ENCODE measurements around the gene BPGM. TPM values are rescaled to one million over a fixed set of nuclear protein-coding genes. Genes with fewer than 3 reads are reported as not detected.
"Not testable (repeated sequence)": the region's sequence is repeated elsewhere in the genome, so short reads cannot be mapped to it uniquely, and the experiment has no call there.

The BPGM gene
- total RNA-seq, 1 donor from 2014 or later: 13.2 TPM

DNA sequence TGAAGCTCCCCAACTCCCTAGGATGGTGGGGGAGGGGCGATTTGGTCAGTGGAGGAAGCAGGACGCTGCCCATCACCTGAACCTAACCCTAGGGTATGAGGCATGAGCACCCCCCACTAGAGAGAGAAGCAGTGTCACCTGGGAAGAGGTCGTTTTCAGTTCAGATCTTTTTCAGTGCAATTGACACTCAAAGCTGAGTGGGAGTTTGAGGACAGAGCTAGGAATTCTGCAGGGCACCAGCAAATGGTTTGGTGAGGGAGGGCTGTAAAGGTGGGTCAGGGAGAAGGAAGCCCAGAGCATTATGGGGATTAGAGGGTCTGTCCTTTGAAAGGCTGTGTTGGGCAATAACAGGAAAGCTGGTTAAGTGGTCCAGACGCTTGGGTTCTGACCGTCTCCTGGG is 10.9 kb downstream of the BPGM start:
- no peak for DNase-seq (ENCODE audit: low spot score)
- intact Hi-C loops (cut with DNase I): no loop called here

- intact Hi-C loops (cut with DNase I): no loop called here
- DNase-seq (ENCODE audit: low spot score): no peak
Measured at GRCh38 chr7:134660242-134660785, 13.7 kb downstream of the BPGM start.

- intact Hi-C loops (cut with DNase I): no loop called here
- no peak for DNase-seq (ENCODE audit: low spot score)
Measured at GRCh38 chr7:134660961-134661376, 14.3 kb downstream of the BPGM start.

GRCh38 chr7:134662166-134662870 is 15.7 kb downstream of the BPGM start:
- DNase-seq (ENCODE audit: low spot score): no peak
- intact Hi-C loops (cut with DNase I): no loop called here

DNA sequence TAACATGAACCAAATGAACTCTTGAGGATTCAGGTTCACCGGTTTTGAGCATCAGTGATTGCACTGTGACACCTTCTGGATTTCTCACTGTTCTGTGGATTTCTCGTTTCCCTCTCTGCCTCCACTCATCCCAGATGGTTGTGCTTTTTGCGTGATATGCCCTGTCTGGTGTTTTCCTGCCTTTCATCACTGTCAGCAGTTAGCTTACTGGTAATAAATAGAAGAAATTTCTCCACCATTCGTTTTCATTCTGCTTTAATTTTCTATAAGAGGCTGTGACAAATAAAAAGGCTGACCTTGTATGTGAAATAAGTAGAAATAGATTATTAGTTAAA is 16.2 kb downstream of the BPGM start:
- intact Hi-C loops (cut with DNase I): no loop called here
- no peak for DNase-seq (ENCODE audit: low spot score)

DNA sequence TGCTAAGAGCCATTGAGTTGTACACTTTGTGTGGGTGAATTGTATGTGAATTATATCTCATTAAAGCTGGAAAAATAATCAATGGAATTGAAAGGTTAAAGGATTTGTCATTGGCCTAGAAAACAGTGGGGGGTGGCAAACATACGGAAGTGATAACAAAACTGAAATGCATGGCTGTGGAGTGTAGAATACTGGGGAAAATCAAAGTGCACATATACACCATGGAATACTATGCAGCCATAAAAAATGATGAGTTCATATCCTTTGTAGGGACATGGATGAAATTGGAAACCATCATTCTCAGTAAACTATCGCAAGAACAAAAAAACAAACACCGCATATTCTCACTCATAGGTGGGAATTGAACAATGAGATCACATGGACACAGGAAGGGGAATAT is 18.4 kb downstream of the BPGM start:
- intact Hi-C loops (cut with DNase I): not testable (repeated sequence)

GRCh38 chr7:134667899-134668298 is 21.2 kb downstream of the BPGM start:
- DNase-seq (ENCODE audit: low spot score): no peak
- intact Hi-C loops (cut with DNase I): no loop called here

More for the DNA sequence above, 18.4 kb downstream of the BPGM start:
- DNase-seq (ENCODE audit: low spot score): not testable (repeated sequence)

DNA sequence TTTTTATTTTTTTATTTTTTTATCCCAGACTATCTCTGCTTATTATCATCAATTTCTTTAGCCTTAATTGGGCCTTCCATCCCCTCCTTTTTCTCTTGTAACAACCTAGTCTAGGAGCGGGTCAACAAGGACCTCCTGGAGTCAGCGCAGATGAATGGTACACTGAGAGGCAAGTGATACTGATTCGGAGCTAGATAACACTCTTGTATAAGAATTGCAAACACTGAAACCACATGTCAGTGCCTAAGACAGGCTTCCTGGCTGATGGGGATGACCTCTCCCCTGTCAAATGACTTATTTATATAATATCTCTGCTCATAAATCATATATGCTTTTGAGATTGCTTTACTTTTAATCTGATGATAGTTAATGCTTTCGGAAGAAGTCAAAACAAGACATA is 22.7 kb downstream of the BPGM start:
- DNase-seq (ENCODE audit: low spot score): no peak
- intact Hi-C loops (cut with DNase I): no loop called here

GRCh38 chr7:134669845-134670373 is 23.3 kb downstream of the BPGM start:
- no peak for DNase-seq (ENCODE audit: low spot score)

DNA sequence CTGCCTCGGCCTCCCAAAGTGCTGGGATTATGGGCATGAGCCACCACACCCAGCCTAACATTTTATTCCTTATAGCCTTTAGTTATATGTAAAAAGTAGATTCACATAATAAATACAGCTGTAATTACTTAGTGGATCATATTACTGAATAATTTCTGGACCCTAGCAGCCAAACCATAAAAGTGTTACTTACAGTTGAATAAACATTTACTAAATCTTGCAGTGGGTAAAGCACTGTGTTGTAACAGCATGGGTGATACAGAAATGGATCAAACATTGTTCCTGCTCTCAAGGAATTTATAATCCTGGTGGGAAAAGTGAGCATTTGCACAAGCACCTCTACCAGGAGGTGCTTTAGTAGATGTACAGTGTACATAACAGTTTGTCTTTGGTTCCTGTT is 25.0 kb downstream of the BPGM start:
- DNase-seq (ENCODE audit: low spot score): no peak
- intact Hi-C loops (cut with DNase I): no loop called here

More at GRCh38 chr7:134669845-134670373, 23.3 kb downstream of the BPGM start:
- intact Hi-C loops (cut with DNase I): no loop called here

GRCh38 chr7:134674424-134674823 is 27.8 kb downstream of the BPGM start:
- intact Hi-C loops (cut with DNase I): no loop called here
- DNase-seq (ENCODE audit: low spot score): no peak

DNA sequence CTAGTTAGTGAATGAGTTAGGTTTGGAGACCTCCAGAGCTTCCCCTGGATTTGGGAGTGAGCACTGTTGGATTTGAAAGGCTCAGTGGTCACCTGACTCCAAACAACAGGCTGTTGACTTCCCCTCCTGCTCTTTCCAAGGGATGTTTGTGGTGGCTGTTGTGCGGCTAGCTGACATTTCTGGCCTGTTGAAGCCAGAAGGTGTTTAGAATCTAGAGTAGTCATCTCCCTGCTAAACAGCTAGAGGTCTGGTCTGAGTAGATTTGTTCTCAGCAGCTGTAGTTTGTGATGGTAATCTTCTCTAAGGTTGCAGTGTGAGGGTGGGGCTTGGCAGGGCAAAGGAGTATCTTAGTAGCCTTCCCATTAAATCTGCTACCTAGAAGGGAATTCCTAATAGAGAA is 30.1 kb downstream of the BPGM start:
- intact Hi-C loops (cut with DNase I): no loop called here
- no peak for DNase-seq (ENCODE audit: low spot score)

DNA sequence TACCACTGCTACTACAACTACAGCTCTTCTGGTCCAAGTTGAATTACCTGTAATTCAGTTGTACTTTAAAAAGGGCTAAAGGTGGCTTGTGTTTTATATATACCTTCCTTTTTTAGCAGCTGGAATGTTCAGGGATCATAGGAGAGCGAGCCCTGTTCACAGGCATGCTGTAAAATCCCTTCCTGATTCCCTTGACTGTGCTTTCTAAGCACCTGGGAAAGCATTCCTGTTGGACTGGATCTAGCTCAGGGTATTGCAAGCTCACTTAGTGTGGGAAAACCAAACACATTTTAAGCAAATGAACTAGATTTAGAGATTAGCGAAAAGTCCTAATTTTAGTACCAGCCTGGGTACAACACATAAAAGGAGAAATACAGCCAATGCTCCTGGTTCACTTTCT is 31.5 kb downstream of the BPGM start:
- intact Hi-C loops (cut with DNase I): loop anchor here (2.0 kb wide), 1 partner anchor 37 kb away; no protein-coding TSS in a partner anchor
- DNase-seq (ENCODE audit: low spot score): no peak

- DNase-seq (ENCODE audit: low spot score): no peak
- intact Hi-C loops (cut with DNase I): loop anchor here (2.0 kb wide), 1 partner anchor 38 kb away; no protein-coding TSS in a partner anchor
Measured at GRCh38 chr7:134679006-134679405, 32.4 kb downstream of the BPGM start.

GRCh38 chr7:134684165-134684564 is 37.5 kb downstream of the BPGM start:
- intact Hi-C loops (cut with DNase I): no loop called here
- no peak for DNase-seq (ENCODE audit: low spot score)

DNA sequence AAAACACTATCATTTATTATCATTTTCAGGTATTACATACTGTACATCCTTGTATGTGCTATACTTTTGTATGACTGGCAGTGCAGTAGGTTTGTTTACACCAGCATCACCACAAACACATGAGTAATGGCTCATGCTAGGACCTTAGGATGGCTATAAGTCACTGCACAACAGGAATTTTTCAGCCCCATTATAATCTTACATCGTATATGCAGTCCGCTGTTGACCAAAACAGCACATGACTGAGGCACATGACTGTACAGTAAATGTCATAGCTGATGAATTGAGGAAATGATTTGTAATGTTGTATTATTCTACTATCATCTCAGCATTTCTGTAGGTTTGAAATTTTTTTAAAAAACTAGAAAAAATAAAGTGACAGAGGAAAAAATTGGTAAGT is 38.6 kb downstream of the BPGM start:
- intact Hi-C loops (cut with DNase I): loop anchor here (5.0 kb wide), 3 partner anchors 257 to 587 kb away; partner anchors contain the start of gene CYREN
- DNase-seq (ENCODE audit: low spot score): no peak

GRCh38 chr7:134686786-134687185 is 40.1 kb downstream of the BPGM start:
- DNase-seq (ENCODE audit: low spot score): no peak
- intact Hi-C loops (cut with DNase I): loop anchor here (5.0 kb wide), 3 partner anchors 256 to 586 kb away; partner anchors contain the start of gene CYREN

DNA sequence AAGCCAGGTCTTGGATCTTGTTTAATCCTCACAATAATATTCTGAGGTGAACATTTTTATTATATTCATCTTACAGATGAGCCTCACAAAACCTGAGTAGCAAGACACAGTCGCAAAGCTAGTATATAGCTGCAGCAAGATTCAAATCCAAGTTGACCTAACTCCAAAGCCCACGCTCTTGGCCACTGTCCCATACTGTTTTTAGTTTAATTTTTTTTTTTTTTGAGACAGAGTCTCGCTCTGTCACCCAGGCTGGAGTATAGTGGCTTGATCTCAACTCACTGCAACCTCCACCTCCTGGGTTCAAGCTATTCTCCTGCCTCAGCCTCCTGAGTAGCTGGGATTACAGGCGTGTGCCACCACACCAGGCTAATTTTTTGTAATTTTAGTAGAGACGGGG is 42.9 kb downstream of the BPGM start:
- not testable (repeated sequence) for DNase-seq (ENCODE audit: low spot score)
- intact Hi-C loops (cut with DNase I): loop anchor here (5.0 kb wide), 3 partner anchors 253 to 583 kb away; partner anchors contain the start of gene CYREN

GRCh38 chr7:134690016-134690415 is 43.4 kb downstream of the BPGM start:
- DNase-seq (ENCODE audit: low spot score): no peak
- intact Hi-C loops (cut with DNase I): loop anchor here (5.0 kb wide), 4 partner anchors 42 to 267 kb away; no protein-coding TSS in a partner anchor

DNA sequence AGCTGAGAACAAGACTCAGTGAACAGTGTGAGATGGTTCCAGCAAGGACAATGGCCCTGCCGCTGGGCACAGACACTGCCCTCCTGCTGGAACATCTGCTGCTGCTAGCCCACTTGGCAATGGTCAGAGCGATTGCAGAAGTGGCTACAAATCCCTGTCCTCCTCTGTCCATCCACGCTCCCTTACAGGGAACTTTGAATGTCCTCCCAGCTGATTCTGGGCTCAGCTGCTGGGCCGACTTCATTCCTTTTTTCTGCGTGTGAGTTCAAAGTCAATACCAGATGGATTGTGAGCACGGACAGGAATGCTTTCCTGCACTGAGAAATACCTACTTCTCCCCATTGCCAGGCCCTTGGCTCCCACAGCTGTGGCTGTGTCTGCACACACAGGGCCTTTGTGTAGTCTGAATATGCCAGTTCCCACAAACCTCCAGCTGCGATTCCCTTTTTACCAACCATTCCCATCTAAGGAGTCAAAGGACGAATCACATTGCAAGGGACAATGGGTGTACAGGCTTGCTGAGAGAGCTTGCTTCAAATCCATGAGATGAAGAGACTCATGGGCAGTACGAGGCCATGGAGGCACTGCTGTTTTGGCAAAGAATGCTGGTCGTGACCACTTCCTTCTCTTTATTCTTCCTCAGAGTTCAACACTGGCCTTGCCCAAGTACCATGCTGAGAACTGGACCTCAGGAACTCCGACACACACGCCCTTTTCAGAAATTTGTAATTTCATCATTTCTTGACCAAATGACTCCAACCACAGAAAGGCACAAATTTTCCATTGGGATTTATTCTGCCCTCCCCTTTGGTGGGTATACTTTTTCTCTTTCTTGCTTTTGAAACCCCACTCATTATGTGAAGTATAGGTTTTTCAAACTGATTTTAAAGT is 44.2 kb downstream of the BPGM start:
- intact Hi-C loops (cut with DNase I): loop anchor here (5.0 kb wide), 4 partner anchors 41 to 266 kb away; no protein-coding TSS in a partner anchor
- DNase-seq (ENCODE audit: low spot score): no peak

Measured in cardiac septum (tissue), 1 donor.